ENCODE results near the gene AIG1.

GRCh38 chr6:143356101-143356880, 295.6 kb downstream of the AIG1 start:
- TF ChIP-seq SP1 (IDR thresholded peaks at IDR 0.05), result no peak
- TF ChIP-seq FOXK2 (IDR thresholded peaks at IDR 0.05), result no peak
- TF ChIP-seq LEF1 (IDR thresholded peaks at IDR 0.05; ENCODE audit: borderline replicate concordance), result no peak
- TF ChIP-seq BHLHE40 (IDR thresholded peaks at IDR 0.05; ENCODE audit: borderline replicate concordance), result no peak
- TF ChIP-seq FOXM1 (IDR thresholded peaks at IDR 0.05; ENCODE audit: borderline replicate concordance), result no peak
- no peak for TF ChIP-seq ELF4 (IDR thresholded peaks at IDR 0.05)
- no peak for TF ChIP-seq ZNF384 (IDR thresholded peaks at IDR 0.05)
- no peak for TF ChIP-seq FOXA1 (IDR thresholded peaks at IDR 0.05)
- TF ChIP-seq NFRKB (IDR thresholded peaks at IDR 0.05), result no peak
- TF ChIP-seq SUZ12 (IDR thresholded peaks at IDR 0.05), result no peak
